Heart right ventricle (tissue), 16 donors: ENCODE data around the gene SLC46A2. TPM values are rescaled to one million over a fixed set of nuclear protein-coding genes. Genes with fewer than 3 reads are reported as not detected.

ENCODE experiments used
- ATAC-seq, 8 donors: fragments of 200-7000 bp; cut with Tn5 transposase; one replicate each; pipeline ENCODE4 v1.9.1; 2020; ENCODE audit warnings: mild to moderate bottlenecking in 8 of 8, moderate library complexity in 8 of 8, moderate number of reproducible peaks in 1 of 8
- DNase-seq, 2 donors: peaks; one replicate each; pipeline ENCODE4 v3.0.0-alpha.2; 2020
- H3K27ac ChIP-seq, 10 donors: fragments of 200-600 bp; sonication (generic) in 2 of 10; one replicate each; pipeline versions ENCODE4 v1.5.0 to v1.8.0; 2020 to 2022; ENCODE audit warnings: mild to moderate bottlenecking in 3 of 10
- H3K27me3 ChIP-seq, 7 donors: fragments of 200-600 bp; one replicate each; pipeline ENCODE4 v1.8.0; 2021 to 2022; ENCODE audit warnings: mild to moderate bottlenecking in 2 of 7
- H3K36me3 ChIP-seq, 9 donors: fragments of 200-600 bp; sonication (generic) in 1 of 9; one replicate each; pipeline versions ENCODE4 v1.5.0 to v1.8.0; 2020 to 2022; ENCODE audit warnings: mild to moderate bottlenecking in 2 of 9
- H3K4me1 ChIP-seq, 9 donors: fragments of 200-600 bp; sonication (generic) in 1 of 9; one replicate each; pipeline versions ENCODE4 v1.5.0 to v1.8.0; 2020 to 2022; ENCODE audit warnings: mild to moderate bottlenecking in 4 of 9
- H3K4me3 ChIP-seq, 10 donors: fragments of 200-600 bp; sonication (generic) in 2 of 10; one replicate each; pipeline versions ENCODE4 v1.5.0 to v1.8.0; 2020 to 2022; ENCODE audit warnings: mild to moderate bottlenecking in 7 of 10, moderate library complexity in 2 of 10
- H3K9me3 ChIP-seq, 11 donors: fragments of 200-600 bp in 10 of 11; sonication (generic) in 2 of 11; one replicate each; pipeline versions ENCODE4 v1.5.0 to v1.8.0; 2013 to 2022; ENCODE audit warnings: mild to moderate bottlenecking in 2 of 11, control low read depth in 1 of 11, moderate library complexity in 1 of 11
- CTCF ChIP-seq, 9 donors: fragments of 200-600 bp; sonication (generic) in 2 of 9; IDR thresholded peaks; one replicate each; pipeline versions ENCODE4 v1.5.0 to v1.8.0; 2021 to 2022; ENCODE audit warnings: antibody characterized with exemption in 9 of 9, mild to moderate bottlenecking in 5 of 9, moderate library complexity in 1 of 9
- WGBS, 2 donors: extraction: QIAGEN DNeasy Blood & Tissue Kit; methylation state at CpG; one replicate each; pipeline ENCODE4 v1.1.7; 2013; ENCODE audit warnings: inconsistent platforms in 1 of 2; 5-methylcytosine and 5-hydroxymethylcytosine counted together
- intact Hi-C, 10 donors: fragments of 100-400 bp; cut with DNase I; formaldehyde crosslinking; loops; one replicate each; pipeline versions ENCODE4 v1.11.1 to v1.14.2; 2022
- polyA plus RNA-seq, 2 donors: library from polyadenylated mRNA; stranded (reverse); fragments of 200-250 nt; gene quantifications; one replicate each; pipeline ENCODE4 v1.2.3, GENCODE V29; 2013
- total RNA-seq, 10 donors: library from RNA; stranded (reverse); fragmentation: NEBNext Ultra II Directional in 3 of 10; extraction: Animal tissue kit (Norgen Biotek cat#: 25700) in 3 of 10; gene quantifications; one replicate each; pipeline versions ENCODE4 v1.2.1 to v1.2.4, GENCODE V29; 2021 to 2023
- donor health status: Arrhythmogenic right ventricular cardiomyopathy.
- donor health status: ischemic (EF 13 %, LVEDD 7.1; RV severe dilation, severe dysfunction).
- donor health status: healthy with polysubstance abuse.
- donor health status: DM: no; HTN: yes; CAD: no.
- donor health status: DM: no; HTN: no; CAD: no.
- donor health status: ischemic (EF 25% LVEDD 6.9; RV normal size, moderate dysfunction).
- donor health status: ischemic (EF 25% LVEDD 5.7; RV mildly dilated, moderate dysfunction).
- donor health status: healthy.
- donor health status: DM: yes; HTN: yes; CAD: no.
- donor health status: Ischemic cardiomyopathy.
- donor health status: ischemic (EF 35%, LVEDD 5.7; RV mildly dilated, moderate dysfunction).
- donor health status: nonischemic (EF 11% LVEDD 7.7; RV severe dilation, severe dysfunction).
- donor health status: DM: yes; HTN: yes; CAD: no.
- donor health status: PGD.
- donor health status: ischemic (EF 29% LVEDD 5.4; RV normal size, mild dysfunction).
- donor health status: nonischemic (EF 23%, LVEDD 6.1; RV moderate dilation, normal function).

Gene SLC46A2
- total and polyA plus RNA-seq, 12 donors = 0.06 to 0.42 (median 0.15) TPM; not detected in 9

- TF ChIP-seq CTCF (IDR thresholded peaks at IDR 0.05) = peak in 8 of 9 donors; percentile 6 to 63 (median 54)
- no peak overlapping the region for H3K4me3 ChIP-seq
- peaks cover 0 to 8% (median 0%) of the 10 kb centered on the region in 7 donors for H3K27me3 ChIP-seq
- no peaks in the 10 kb centered on the region for H3K36me3 ChIP-seq
- no peaks in the 10 kb centered on the region for H3K4me1 ChIP-seq
- 9 to 10% methylated on average over 3 of the region's 3 CpGs for WGBS, 2 donors
- intact Hi-C loops = loop anchor here in 2 of 10 donors (5.0 kb wide), 1 partner anchor 191 kb away; no protein-coding TSS in a partner anchor
- H3K27ac ChIP-seq = no peak overlapping the region
- DNase-seq (no peak), ATAC-seq (peak in 2 of 8 donors; percentile 42 to 56)
- no peaks in the 10 kb centered on the region for H3K9me3 ChIP-seq
These were observed 30.9 kb upstream of the SLC46A2 start for GRCh38 chr9:112921549-112921948.

- Histone ChIP-seq H3K36me3 (no peaks in the 10 kb centered on the region), H3K9me3 (no peaks in the 10 kb centered on the region), H3K27me3 (no peaks in the 10 kb centered on the region), H3K4me1 (peaks cover 0 to 13% (median 0%) of the 10 kb centered on the region in 9 donors), H3K4me3 (no peak overlapping the region), H3K27ac (no peak overlapping the region)
- intact Hi-C loops = no loop called here
- no peak for DNase-seq
- no peak for ATAC-seq
- no peak for TF ChIP-seq CTCF (IDR thresholded peaks at IDR 0.05)
- 61 to 67% methylated on average over 1 of the region's 1 CpG for WGBS, 2 donors
These were observed 27.3 kb upstream of the SLC46A2 start for GRCh38 chr9:112917987-112918362.

- H3K4me3 ChIP-seq = no peak overlapping the region
- DNase-seq = no peak
- WGBS, 2 donors = 56 to 73% methylated on average over 1 of the region's 1 CpG
- H3K9me3 ChIP-seq = no peaks in the 10 kb centered on the region
- no peak overlapping the region for H3K27ac ChIP-seq
- intact Hi-C loops = no loop called here
- TF ChIP-seq CTCF (IDR thresholded peaks at IDR 0.05) = no peak
- peaks cover 0 to 13% (median 0%) of the 10 kb centered on the region in 9 donors for H3K4me1 ChIP-seq
- ATAC-seq = no peak
- H3K27me3 ChIP-seq = no peaks in the 10 kb centered on the region
- H3K36me3 ChIP-seq = no peaks in the 10 kb centered on the region
These were observed 26.6 kb upstream of the SLC46A2 start for GRCh38 chr9:112917047-112917986.

DNA sequence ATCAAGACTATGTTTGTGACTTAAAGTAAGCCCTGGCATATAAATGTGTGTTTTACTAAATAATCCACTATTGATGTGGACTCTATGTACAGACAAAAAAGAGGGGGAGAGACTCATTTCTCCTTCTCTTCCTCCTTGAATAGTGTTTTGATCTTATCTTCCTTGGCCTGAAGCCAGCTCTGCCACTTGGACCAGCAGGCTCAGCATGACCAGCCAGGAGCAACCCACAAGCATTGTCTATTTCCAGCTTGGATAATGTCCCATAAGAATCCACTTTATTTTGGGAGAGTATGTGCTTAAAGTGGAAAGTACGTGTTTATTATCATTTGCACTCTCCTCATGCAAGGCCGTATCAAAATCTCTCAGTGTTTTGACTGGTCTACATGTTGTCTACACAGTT, 23.8 kb upstream of the SLC46A2 start:
- Histone ChIP-seq H3K4me1 (peaks cover 0 to 13% (median 0%) of the 10 kb centered on the region in 9 donors), H3K27ac (no peak overlapping the region), H3K4me3 (no peak overlapping the region), H3K9me3 (no peaks in the 10 kb centered on the region), H3K27me3 (no peaks in the 10 kb centered on the region), H3K36me3 (no peaks in the 10 kb centered on the region)
- intact Hi-C loops = no loop called here
- no peak for TF ChIP-seq CTCF (IDR thresholded peaks at IDR 0.05)
- no peak for DNase-seq
- peak in 1 of 8 donors; percentile 19 for ATAC-seq
- WGBS, 2 donors = 19 to 22% methylated on average over 2 of the region's 2 CpGs
